ENCODE measurements around the gene SLC6A20.

- no peak for TF ChIP-seq HDGF (IDR thresholded peaks at IDR 0.05; ENCODE audit: borderline replicate concordance)
- no peak for TF ChIP-seq PKNOX1 (IDR thresholded peaks at IDR 0.05)
- TF ChIP-seq LEF1 (IDR thresholded peaks at IDR 0.05; ENCODE audit: borderline replicate concordance), result no peak
- no peak for TF ChIP-seq NFRKB (IDR thresholded peaks at IDR 0.05)
- TF ChIP-seq FOXA1 (IDR thresholded peaks at IDR 0.05), result no peak
- no peak for TF ChIP-seq ELF4 (IDR thresholded peaks at IDR 0.05)
- no peak for TF ChIP-seq BHLHE40 (IDR thresholded peaks at IDR 0.05; ENCODE audit: borderline replicate concordance)
- TF ChIP-seq SP1 (IDR thresholded peaks at IDR 0.05), result no peak
- TF ChIP-seq SUZ12 (IDR thresholded peaks at IDR 0.05), result no peak
Observed at GRCh38 chr3:45761831-45762230, 34.5 kb downstream of the SLC6A20 start.
